Natural killer cell (primary cell): ENCODE data around the gene RHOC. TPM values are rescaled to one million over a fixed set of nuclear protein-coding genes. Genes with fewer than 3 reads are reported as not detected.
"Not testable (repeated sequence)": the region's sequence is repeated elsewhere in the genome, so short reads cannot be mapped to it uniquely, and the experiment has no call there.

ENCODE experiments used
- ATAC-seq, 3 donors: fragments of 150-1000 bp in 2 of 3; fragments of 200-7000 bp in 1 of 3; cut with Tn5 transposase; 1 replicate in 1 of 3; 2 replicates in 2 of 3; pipeline ENCODE4 v1.10.0; 2021; ENCODE audit warnings: mild to moderate bottlenecking in 2 of 3, moderate library complexity in 2 of 3
- DNase-seq, 2 donors: peaks; one replicate each; pipeline versions ENCODE4 v3.0.0 to v3.0.0-alpha.2; 2013 to 2021; ENCODE audit warnings: mixed read lengths in 1 of 2
- H3K27ac ChIP-seq: one replicate; pipeline ENCODE4 v1.5.1; 2013; ENCODE audit warnings: mild to moderate bottlenecking, low read length
- H3K27me3 ChIP-seq: one replicate; pipeline ENCODE4 v1.6.1; 2013; ENCODE audit warnings: low read length; ENCODE audit not compliant: control insufficient read depth, insufficient read depth
- H3K36me3 ChIP-seq: one replicate; pipeline ENCODE4 v1.6.1; 2013; ENCODE audit warnings: low read length; ENCODE audit not compliant: control insufficient read depth, insufficient read depth
- H3K4me1 ChIP-seq: one replicate; pipeline ENCODE4 v1.6.1; 2013; ENCODE audit warnings: low read length; ENCODE audit not compliant: control insufficient read depth, insufficient read depth
- H3K4me3 ChIP-seq: one replicate; pipeline ENCODE4 v1.5.1; 2013; ENCODE audit warnings: low read length
- H3K9me3 ChIP-seq: one replicate; pipeline ENCODE4 v1.6.1; 2013; ENCODE audit warnings: low read length; ENCODE audit not compliant: control insufficient read depth, insufficient read depth
- H3K27ac Mint-ChIP-seq, 2 donors: one replicate each; pipeline ENCODE4 v1.8.0; 2022; ENCODE audit warnings: mild to moderate bottlenecking in 2 of 2, mixed read lengths in 2 of 2, moderate library complexity in 1 of 2
- H3K27me3 Mint-ChIP-seq, 2 donors: one replicate each; pipeline ENCODE4 v1.8.0; 2022; ENCODE audit warnings: low read depth in 2 of 2, mixed read lengths in 2 of 2
- H3K36me3 Mint-ChIP-seq: one replicate; pipeline ENCODE4 v1.8.0; 2022; ENCODE audit warnings: mixed read lengths
- H3K4me1 Mint-ChIP-seq, 2 donors: one replicate each; pipeline ENCODE4 v1.8.0; 2022; ENCODE audit warnings: mixed read lengths in 2 of 2
- H3K4me3 Mint-ChIP-seq: one replicate; pipeline ENCODE4 v1.8.0; 2022; ENCODE audit warnings: mild to moderate bottlenecking, moderate library complexity, mixed read lengths
- H3K9me3 Mint-ChIP-seq, 2 donors: one replicate each; pipeline ENCODE4 v1.8.0; 2022; ENCODE audit warnings: mixed read lengths in 2 of 2
- WGBS: methylation state at CpG from one replicate; pipeline ENCODE4 v1.1.7; 2013; ENCODE audit warnings: missing lambda C conversion rate; ENCODE audit not compliant: insufficient coverage; 5-methylcytosine and 5-hydroxymethylcytosine counted together
- intact Hi-C: fragments of 100-400 bp; cut with micrococcal nuclease; formaldehyde crosslinking; loops from one replicate; pipeline ENCODE4 v1.14.2; 2022
- total RNA-seq, 4 donors: library from RNA; stranded (reverse); fragments of 120-200 nt in 1 of 4; gene quantifications; one replicate each; pipeline versions ENCODE4 v1.2.3 to v1.2.4, GENCODE V29; 2013 to 2022
- TF ChIP-seq, protein P1 (sequence below): fragments of 200-600 bp; IDR thresholded peaks from one replicate; pipeline ENCODE4 v1.8.0; 2022; ENCODE audit warnings: antibody characterized with exemption

Gene RHOC
- total RNA-seq, 3 donors from 2014 or later (not counting 1 experiment from before 2014, with no cell fraction given) = 161 to 199 (median 195) TPM

- H3K36me3 Mint-ChIP-seq = no peaks in the 10 kb centered on the region
- ATAC-seq (no peak), DNase-seq (no peak)
- WGBS = 90% methylated on average over 10 of the region's 10 CpGs
- H3K27me3 Mint-ChIP-seq = peaks cover 0 to 19% of the 10 kb centered on the region in 2 donors
- Histone ChIP-seq H3K4me3 (no peak overlapping the region), H3K27me3 (peaks cover 8% of the 10 kb centered on the region), H3K27ac (no peak overlapping the region), H3K9me3 (no peaks in the 10 kb centered on the region), H3K4me1 (peaks cover 19% of the 10 kb centered on the region), H3K36me3 (no peaks in the 10 kb centered on the region)
- intact Hi-C loops = no loop called here
- TF ChIP-seq, protein P1, sequence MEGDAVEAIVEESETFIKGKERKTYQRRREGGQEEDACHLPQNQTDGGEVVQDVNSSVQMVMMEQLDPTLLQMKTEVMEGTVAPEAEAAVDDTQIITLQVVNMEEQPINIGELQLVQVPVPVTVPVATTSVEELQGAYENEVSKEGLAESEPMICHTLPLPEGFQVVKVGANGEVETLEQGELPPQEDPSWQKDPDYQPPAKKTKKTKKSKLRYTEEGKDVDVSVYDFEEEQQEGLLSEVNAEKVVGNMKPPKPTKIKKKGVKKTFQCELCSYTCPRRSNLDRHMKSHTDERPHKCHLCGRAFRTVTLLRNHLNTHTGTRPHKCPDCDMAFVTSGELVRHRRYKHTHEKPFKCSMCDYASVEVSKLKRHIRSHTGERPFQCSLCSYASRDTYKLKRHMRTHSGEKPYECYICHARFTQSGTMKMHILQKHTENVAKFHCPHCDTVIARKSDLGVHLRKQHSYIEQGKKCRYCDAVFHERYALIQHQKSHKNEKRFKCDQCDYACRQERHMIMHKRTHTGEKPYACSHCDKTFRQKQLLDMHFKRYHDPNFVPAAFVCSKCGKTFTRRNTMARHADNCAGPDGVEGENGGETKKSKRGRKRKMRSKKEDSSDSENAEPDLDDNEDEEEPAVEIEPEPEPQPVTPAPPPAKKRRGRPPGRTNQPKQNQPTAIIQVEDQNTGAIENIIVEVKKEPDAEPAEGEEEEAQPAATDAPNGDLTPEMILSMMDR = no peak
- no peaks in the 10 kb centered on the region for H3K9me3 Mint-ChIP-seq
- no peak overlapping the region for H3K4me3 Mint-ChIP-seq
- no peak overlapping the region for H3K27ac Mint-ChIP-seq
- H3K4me1 Mint-ChIP-seq = peaks cover 6 to 15% of the 10 kb centered on the region in 2 donors
These were observed 15.1 kb upstream of the RHOC start for GRCh38 chr1:112721966-112722524.

GRCh38 chr1:112721294-112721693, 14.4 kb upstream of the RHOC start:
- H3K4me1 Mint-ChIP-seq = peaks cover 9 to 18% of the 10 kb centered on the region in 2 donors
- H3K27ac Mint-ChIP-seq, H3K9me3 Mint-ChIP-seq, DNase-seq, H3K36me3 Mint-ChIP-seq, H3K9me3 ChIP-seq, H3K36me3 ChIP-seq, H3K4me3 ChIP-seq, H3K27me3 ChIP-seq, intact Hi-C loops, H3K27ac ChIP-seq, H3K4me3 Mint-ChIP-seq, ATAC-seq: not testable (repeated sequence)
- peaks cover 0 to 19% of the 10 kb centered on the region in 2 donors for H3K27me3 Mint-ChIP-seq
- peaks cover 22% of the 10 kb centered on the region for H3K4me1 ChIP-seq
- 90% methylated on average over 2 of the region's 2 CpGs for whole genome bisulfite sequencing

- DNase-seq (no peak), ATAC-seq (no peak)
- Mint-ChIP-seq H3K36me3 (no peaks in the 10 kb centered on the region), H3K27me3 (peaks cover 0 to 19% of the 10 kb centered on the region in 2 donors), H3K4me3 (no peak overlapping the region), H3K9me3 (no peaks in the 10 kb centered on the region), H3K27ac (no peak overlapping the region), H3K4me1 (peaks cover 14 to 23% of the 10 kb centered on the region in 2 donors)
- Histone ChIP-seq H3K9me3 (no peaks in the 10 kb centered on the region), H3K27me3 (peaks cover 8% of the 10 kb centered on the region), H3K27ac (no peak overlapping the region), H3K4me1 (peaks cover 27% of the 10 kb centered on the region), H3K4me3 (no peak overlapping the region), H3K36me3 (no peaks in the 10 kb centered on the region)
- WGBS = 38% methylated on average over 3 of the region's 3 CpGs
- TF ChIP-seq, protein P1 = no peak
- intact Hi-C loops = no loop called here
These were observed 13.9 kb upstream of the RHOC start for GRCh38 chr1:112720800-112721199.

DNA sequence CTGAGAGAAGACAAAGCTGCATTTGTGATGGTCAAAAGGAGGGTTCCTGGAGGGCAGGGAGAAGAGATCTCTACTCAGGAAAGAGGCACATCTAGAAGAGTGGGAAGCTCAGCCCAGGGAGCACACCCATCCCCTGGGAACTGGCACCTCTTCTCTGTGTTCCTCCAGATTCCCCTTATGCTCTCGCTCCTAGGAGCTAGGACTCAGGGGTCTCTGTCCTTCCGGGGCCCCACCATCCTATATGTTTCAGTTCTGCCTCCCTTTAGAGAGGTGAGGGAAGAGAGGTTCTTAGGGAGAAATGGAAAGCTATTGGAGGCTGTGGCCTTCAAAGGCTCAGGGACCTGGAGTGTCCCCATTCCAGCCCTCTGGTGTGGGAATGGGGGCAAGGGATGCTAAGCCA, 12.8 kb upstream of the RHOC start:
- peaks cover 34% of the 10 kb centered on the region for H3K4me1 ChIP-seq
- H3K9me3 ChIP-seq = no peaks in the 10 kb centered on the region
- intact Hi-C loops = loop anchor here (10.0 kb wide), 2 partner anchors 235 to 325 kb away; partner anchors contain the start of gene SLC16A1
- TF ChIP-seq, protein P1 = no peak
- Mint-ChIP-seq H3K9me3 (no peaks in the 10 kb centered on the region), H3K36me3 (no peaks in the 10 kb centered on the region), H3K4me3 (no peak overlapping the region), H3K27me3 (peaks cover 0 to 19% of the 10 kb centered on the region in 2 donors), H3K27ac (no peak overlapping the region), H3K4me1 (peaks cover 20 to 29% of the 10 kb centered on the region in 2 donors)
- H3K36me3 ChIP-seq = no peaks in the 10 kb centered on the region
- no peak overlapping the region for H3K4me3 ChIP-seq
- ATAC-seq (no peak), DNase-seq (no peak)
- H3K27ac ChIP-seq = no peak overlapping the region
- peaks cover 8% of the 10 kb centered on the region for H3K27me3 ChIP-seq
- WGBS = 85% methylated on average over 2 of the region's 2 CpGs
